ENCODE data around the gene CYBC1. TPM values are rescaled to one million over a fixed set of nuclear protein-coding genes. Genes with fewer than 3 reads are reported as not detected.

The CYBC1 gene
- total and polyA plus RNA-seq, 9 of the 15 experiments (the other 6 are each of a cell fraction or from before 2014, with no cell fraction given): 1.3 to 71.8 (median 49.9) TPM

DNA sequence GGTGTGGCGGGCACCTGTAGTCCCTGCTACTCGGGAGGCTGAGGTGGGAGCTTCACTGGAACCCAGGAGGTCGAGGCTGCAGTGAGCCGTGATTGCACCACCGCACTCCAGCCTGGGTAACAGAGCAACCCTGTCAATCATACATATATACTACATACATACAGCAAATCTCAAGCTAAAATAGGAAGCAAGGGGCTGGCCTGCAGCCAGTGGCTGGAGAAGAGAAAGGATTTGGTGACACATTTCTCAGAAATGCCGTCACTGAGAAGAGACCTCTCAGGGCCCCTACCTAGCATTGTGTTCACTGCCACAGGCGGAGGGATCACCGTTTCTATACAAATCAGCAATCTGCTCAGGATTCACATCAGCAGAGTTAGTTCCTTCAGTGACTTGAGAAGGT is 24.9 kb upstream of the CYBC1 start (continued):
- TF ChIP-seq MEIS2 (IDR thresholded peaks at IDR 0.05; ENCODE audit: partially characterized antibody) (peak; percentile 74), ATF1 (CRISPR knock-in tag; IDR thresholded peaks at IDR 0.05) (no peak), ATF1 (tag; IDR thresholded peaks at IDR 0.05) (0 out of 2 replicates have a peak, but pooled peaks have one; percentile 15), ZNF347 (CRISPR knock-in tag; IDR thresholded peaks at IDR 0.05; ENCODE audit: low read depth) (no peak), BACH1 (tag; IDR thresholded peaks at IDR 0.05) (no peak), SMC3 (conservative IDR thresholded peaks at IDR 0.05; ENCODE audit: insufficient read depth, low read depth, low read length) (no peak), CEBPB (tag; IDR thresholded peaks at IDR 0.05) (peak; percentile 42; the same call in 1 of the 2 replicates), JUND (IDR thresholded peaks at IDR 0.05; ENCODE audit: borderline replicate concordance, low read depth, low read length) (peak; percentile 45; the same call in 1 of the 2 replicates), JUND (tag; IDR thresholded peaks at IDR 0.05; ENCODE audit: borderline replicate concordance, low read depth, low read length) (peak; percentile 47; the same call in 1 of the 3 replicates), ZNF263 (CRISPR knock-in tag; IDR thresholded peaks at IDR 0.05; ENCODE audit: borderline replicate concordance) (no peak), PBX2 (CRISPR knock-in tag; IDR thresholded peaks at IDR 0.05; ENCODE audit: low read depth) (peak; percentile 50; the same call in 1 of the 2 replicates), PBX2 (tag; conservative IDR thresholded peaks at IDR 0.05; ENCODE audit: low read depth) (peak; percentile 74), NFIC (IDR thresholded peaks at IDR 0.05) (peak; percentile 80), STAT5A (IDR thresholded peaks at IDR 0.05; ENCODE audit: borderline replicate concordance, low read length) (0 out of 2 replicates have a peak, but pooled peaks have one; percentile 33), FOXA3 (CRISPR knock-in tag; conservative IDR thresholded peaks at IDR 0.05 in 1 of 2, IDR thresholded peaks at IDR 0.05 in 1 of 2) (no peak), FOXP1 (CRISPR knock-in tag; IDR thresholded peaks at IDR 0.05) (no peak), PCBP1 (IDR thresholded peaks at IDR 0.05; ENCODE audit: low read depth, low read length, poor library complexity, severe bottlenecking) (no peak)
- TF ChIP-seq, protein P1, sequence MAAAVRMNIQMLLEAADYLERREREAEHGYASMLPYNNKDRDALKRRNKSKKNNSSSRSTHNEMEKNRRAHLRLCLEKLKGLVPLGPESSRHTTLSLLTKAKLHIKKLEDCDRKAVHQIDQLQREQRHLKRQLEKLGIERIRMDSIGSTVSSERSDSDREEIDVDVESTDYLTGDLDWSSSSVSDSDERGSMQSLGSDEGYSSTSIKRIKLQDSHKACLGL (CRISPR knock-in tag; IDR thresholded peaks at IDR 0.05; ENCODE audit: borderline replicate concordance, poor library complexity, severe bottlenecking): no peak

Measured in K562 (cell line).